WTC11 (cell line): ENCODE results near the gene SKIL. TPM values are rescaled to one million over a fixed set of nuclear protein-coding genes. Genes with fewer than 3 reads are reported as not detected.

ENCODE experiments used
- ATAC-seq: fragments of 200-7000 bp; cut with Tn5 transposase; 2 replicates; pipeline ENCODE4 v1.10.0; 2021; ENCODE audit warnings: mild to moderate bottlenecking, moderate library complexity
- CTCF ChIA-PET: fragments of 300-600 bp; sonication (Branson Sonifier 250); formaldehyde crosslinking; loops from one replicate; lab custom pipeline; 2021; ENCODE audit warnings: antibody characterized with exemption; lab: Charles Lee
- POLR2A ChIA-PET: fragments of 350-600 bp; sonication (Branson Sonifier 250); formaldehyde crosslinking; loops from one replicate; lab custom pipeline; 2021; ENCODE audit warnings: antibody characterized with exemption; lab: Charles Lee
- DNase-seq: peaks from one replicate; pipeline ENCODE4 v3.0.0; 2021; ENCODE audit warnings: low spot score
- H3K27ac Mint-ChIP-seq: 2 replicates; pipeline ENCODE4 v1.8.0; 2021; ENCODE audit warnings: mixed read lengths
- H3K27me3 Mint-ChIP-seq: 2 replicates; pipeline ENCODE4 v1.8.0; 2021; ENCODE audit warnings: low read depth, mild to moderate bottlenecking, moderate library complexity, mixed read lengths
- H3K36me3 Mint-ChIP-seq: 2 replicates; pipeline ENCODE4 v1.8.0; 2021; ENCODE audit warnings: mixed read lengths
- H3K4me1 Mint-ChIP-seq: 2 replicates; pipeline ENCODE4 v1.8.0; 2022; ENCODE audit warnings: mixed read lengths
- H3K4me3 Mint-ChIP-seq: 2 replicates; pipeline ENCODE4 v1.8.0; 2021; ENCODE audit warnings: mild to moderate bottlenecking, moderate library complexity, mixed read lengths
- H3K9me3 Mint-ChIP-seq: 2 replicates; pipeline ENCODE4 v1.8.0; 2021; ENCODE audit warnings: mixed read lengths
- CTCF ChIP-seq: fragments of 200-600 bp; IDR thresholded peaks from 2 replicates; pipeline ENCODE4 v1.8.0; 2022; ENCODE audit warnings: antibody characterized with exemption
- FOXK1 ChIP-seq: sonication (generic); formaldehyde crosslinking; IDR thresholded peaks from 2 replicates; pipeline ENCODE4 v1.8.0; 2022; ENCODE audit warnings: mild to moderate bottlenecking, moderate library complexity, missing genetic modification reagents
- JUN ChIP-seq: sonication (generic); formaldehyde crosslinking; IDR thresholded peaks from 2 replicates; pipeline ENCODE4 v1.8.0; 2023; ENCODE audit warnings: mild to moderate bottlenecking, missing genetic modification reagents
- NFE2L1 ChIP-seq: sonication (generic); formaldehyde crosslinking; IDR thresholded peaks from 2 replicates; pipeline ENCODE4 v1.8.1; 2023; ENCODE audit warnings: missing genetic modification reagents
- NFYB ChIP-seq: sonication (generic); formaldehyde crosslinking; conservative IDR thresholded peaks from 2 replicates; pipeline ENCODE4 v1.8.0; 2022; ENCODE audit warnings: low read depth, missing genetic modification reagents
- NR1H2 ChIP-seq: sonication (generic); formaldehyde crosslinking; IDR thresholded peaks from 2 replicates; pipeline ENCODE4 v1.9.0; 2021; ENCODE audit warnings: mild to moderate bottlenecking, moderate library complexity, missing genetic modification reagents
- PRRX2 ChIP-seq: fragments of 250-450 bp; sonication (Bioruptor Pico); IDR thresholded peaks from 2 replicates; pipeline ENCODE4 v1.8.0; 2021; ENCODE audit warnings: mild to moderate bottlenecking
- SMAD4 ChIP-seq: sonication (generic); formaldehyde crosslinking; IDR thresholded peaks from 2 replicates; pipeline ENCODE4 v1.8.0; 2022; ENCODE audit warnings: mild to moderate bottlenecking, missing genetic modification reagents
- SOX15 ChIP-seq: fragments of 250-450 bp; sonication (Bioruptor Pico); IDR thresholded peaks from 2 replicates; pipeline ENCODE4 v1.9.0; 2021; ENCODE audit warnings: mild to moderate bottlenecking
- SP1 ChIP-seq: sonication (generic); formaldehyde crosslinking; conservative IDR thresholded peaks from 2 replicates; pipeline ENCODE4 v1.8.1; 2022; ENCODE audit warnings: missing genetic modification reagents
- ZNF138 ChIP-seq: sonication (generic); formaldehyde crosslinking; conservative IDR thresholded peaks from 2 replicates; pipeline ENCODE4 v1.8.1; 2022; ENCODE audit warnings: mild to moderate bottlenecking, moderate library complexity, missing genetic modification reagents
- ZNF317 ChIP-seq: sonication (generic); formaldehyde crosslinking; IDR thresholded peaks from 2 replicates; pipeline ENCODE4 v1.8.1; 2023; ENCODE audit warnings: low read depth, mild to moderate bottlenecking, moderate library complexity, missing genetic modification reagents, borderline replicate concordance
- ZSCAN18 ChIP-seq: fragments of 250-450 bp; sonication (Bioruptor Pico); IDR thresholded peaks from 2 replicates; pipeline ENCODE4 v2.1.2; 2022; ENCODE audit warnings: mild to moderate bottlenecking, moderate library complexity
- total RNA-seq: library from RNA; stranded (reverse); gene quantifications from 3 replicates; pipeline ENCODE4 v1.2.3, GENCODE V29; 2021
- TF ChIP-seq, protein P1 (sequence below): sonication (generic); formaldehyde crosslinking; conservative IDR thresholded peaks from 2 replicates; pipeline ENCODE4 v1.8.1; 2022; ENCODE audit warnings: mild to moderate bottlenecking, missing genetic modification reagents
- TF ChIP-seq, protein P2 (sequence below): sonication (generic); formaldehyde crosslinking; IDR thresholded peaks from 2 replicates; pipeline ENCODE4 v1.8.0; 2023; ENCODE audit warnings: missing genetic modification reagents

The SKIL gene
- total RNA-seq, 1 experiment from 2014 or later = 181 TPM

- DNase-seq = no peak
- H3K9me3 Mint-ChIP-seq = no peaks in the 10 kb centered on the region
- ChIA-PET POLR2A (no interaction called here), CTCF (no interaction called here)
- peaks cover 9% of the 10 kb centered on the region for H3K36me3 Mint-ChIP-seq
- no peak overlapping the region for H3K27ac Mint-ChIP-seq
- no peak for ATAC-seq
- H3K4me3 Mint-ChIP-seq = no peak overlapping the region
- no peaks in the 10 kb centered on the region for H3K27me3 Mint-ChIP-seq
- H3K4me1 Mint-ChIP-seq = peaks cover 19% of the 10 kb centered on the region
- TF ChIP-seq ZNF138 (CRISPR knock-in tag) (no peak), NR1H2 (no peak)
Observed at GRCh38 chr3:170428095-170428494, 70.6 kb downstream of the SKIL start.

GRCh38 chr3:170429050-170429449 lies 71.5 kb downstream of the SKIL start:
- H3K4me3 Mint-ChIP-seq = no peak overlapping the region
- ATAC-seq (no peak), DNase-seq (no peak)
- POLR2A ChIA-PET = no interaction called here
- H3K4me1 Mint-ChIP-seq = peaks cover 19% of the 10 kb centered on the region
- CTCF ChIA-PET = interaction anchor here (1.0 to 1.1 kb wide), 2 partner anchors 15 to 67 kb away, joined by 3 to 7 read pairs; no protein-coding TSS in a partner anchor
- H3K9me3 Mint-ChIP-seq = no peaks in the 10 kb centered on the region
- TF ChIP-seq ZNF317 (CRISPR knock-in tag) = no peak
- H3K36me3 Mint-ChIP-seq = peaks cover 5% of the 10 kb centered on the region
- no peaks in the 10 kb centered on the region for H3K27me3 Mint-ChIP-seq
- no peak overlapping the region for H3K27ac Mint-ChIP-seq

GRCh38 chr3:170431054-170431453 lies 73.5 kb downstream of the SKIL start:
- Mint-ChIP-seq H3K4me1 (peaks cover 8% of the 10 kb centered on the region), H3K36me3 (peaks cover under 1% of the 10 kb centered on the region; the same call in 1 of the 2 replicates), H3K27ac (no peak overlapping the region), H3K27me3 (no peaks in the 10 kb centered on the region), H3K4me3 (no peak overlapping the region), H3K9me3 (no peaks in the 10 kb centered on the region)
- CTCF ChIA-PET = interaction anchor here (0.8 to 4.0 kb wide), 6 partner anchors 12 to 381 kb away, joined by 3 to 14 read pairs (median 4); no protein-coding TSS in a partner anchor
- POLR2A ChIA-PET = no interaction called here
- DNase-seq = no peak
- ATAC-seq = no peak
- TF ChIP-seq, protein P1, sequence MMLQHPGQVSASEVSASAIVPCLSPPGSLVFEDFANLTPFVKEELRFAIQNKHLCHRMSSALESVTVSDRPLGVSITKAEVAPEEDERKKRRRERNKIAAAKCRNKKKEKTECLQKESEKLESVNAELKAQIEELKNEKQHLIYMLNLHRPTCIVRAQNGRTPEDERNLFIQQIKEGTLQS = no peak
- TF ChIP-seq FOXK1 = no peak
- TF ChIP-seq, protein P2, sequence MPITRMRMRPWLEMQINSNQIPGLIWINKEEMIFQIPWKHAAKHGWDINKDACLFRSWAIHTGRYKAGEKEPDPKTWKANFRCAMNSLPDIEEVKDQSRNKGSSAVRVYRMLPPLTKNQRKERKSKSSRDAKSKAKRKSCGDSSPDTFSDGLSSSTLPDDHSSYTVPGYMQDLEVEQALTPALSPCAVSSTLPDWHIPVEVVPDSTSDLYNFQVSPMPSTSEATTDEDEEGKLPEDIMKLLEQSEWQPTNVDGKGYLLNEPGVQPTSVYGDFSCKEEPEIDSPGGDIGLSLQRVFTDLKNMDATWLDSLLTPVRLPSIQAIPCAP (CRISPR knock-in tag) = no peak

DNA sequence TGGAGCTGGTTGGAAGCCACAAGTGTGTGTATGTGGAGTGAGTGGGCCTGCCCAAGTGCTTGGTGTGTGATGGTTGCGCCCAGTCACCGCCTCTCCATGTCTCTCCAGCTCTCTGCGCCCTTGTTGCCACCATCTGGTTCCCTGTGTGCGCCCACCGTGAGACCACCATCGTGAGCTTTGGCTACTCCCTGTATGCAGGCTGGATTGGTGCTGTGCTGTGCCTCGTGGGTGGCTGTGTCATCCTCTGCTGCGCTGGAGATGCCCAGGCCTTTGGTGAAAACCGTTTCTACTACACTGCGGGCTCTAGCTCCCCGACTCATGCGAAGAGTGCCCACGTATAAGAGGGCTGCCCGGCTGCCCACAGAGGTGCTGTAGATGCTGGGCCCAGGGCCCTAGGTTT lies 74.9 kb downstream of the SKIL start:
- ATAC-seq (no peak), DNase-seq (no peak)
- Mint-ChIP-seq H3K36me3 (no peaks in the 10 kb centered on the region), H3K4me1 (peaks cover 7% of the 10 kb centered on the region), H3K27ac (no peak overlapping the region), H3K27me3 (no peaks in the 10 kb centered on the region), H3K4me3 (no peak overlapping the region), H3K9me3 (no peaks in the 10 kb centered on the region)
- ChIA-PET POLR2A (no interaction called here), CTCF (interaction anchor here (1.1 to 4.0 kb wide), 3 partner anchors 19 to 379 kb away, joined by 3 to 14 read pairs (median 3); no protein-coding TSS in a partner anchor)
- TF ChIP-seq ZSCAN18 (CRISPR knock-in tag) = no peak
- TF ChIP-seq SOX15 (CRISPR knock-in tag) = no peak
- no peak for TF ChIP-seq NFE2L1 (CRISPR knock-in tag)
- no peak for TF ChIP-seq NFYB (CRISPR knock-in tag)
- TF ChIP-seq JUN (CRISPR knock-in tag) = no peak
- no peak for TF ChIP-seq SMAD4 (CRISPR knock-in tag)
- no peak for TF ChIP-seq PRRX2
- TF ChIP-seq SP1 (CRISPR knock-in tag) = no peak
- no peak for TF ChIP-seq CTCF
